ENCODE results near the gene PRRT2. TPM values are rescaled to one million over a fixed set of nuclear protein-coding genes. Genes with fewer than 3 reads are reported as not detected.

Gene PRRT2
- total RNA-seq, 1 donor, result 3.0 TPM

GRCh38 chr16:29863669-29863984 is 51.6 kb downstream of the PRRT2 start:
- DNase-seq (ENCODE audit: low read depth), result no peak
- no peak for TF ChIP-seq CTCF (IDR thresholded peaks at IDR 0.05; ENCODE audit: insufficient read depth, low read depth, low read length)
- peak overlapping the region; percentile 40 for H3K4me3 ChIP-seq (ENCODE audit: low read depth, low read length)

GRCh38 chr16:29864205-29864604 is 52.2 kb downstream of the PRRT2 start:
- H3K4me3 ChIP-seq (ENCODE audit: low read depth, low read length), result no peak overlapping the region
- no peak for DNase-seq (ENCODE audit: low read depth)
- TF ChIP-seq CTCF (IDR thresholded peaks at IDR 0.05; ENCODE audit: insufficient read depth, low read depth, low read length), result no peak

Small RNA genes within 50 kb of the gene (small RNA-seq; reads per million reads assigned to genes)
- not detected for gene AC009133.6
- gene AC120114.4, result not detected

Other genes with a start within 250 kb of the PRRT2 start
- not detected in 2 replicates for gene SPN, start 148.9 kb upstream of the PRRT2 start, total RNA-seq
- 95.3 and 123 TPM in 2 replicates for gene QPRT, start 133.0 kb upstream of the PRRT2 start, total RNA-seq
- not detected in 2 replicates for gene C16orf54, start 66.2 kb upstream of the PRRT2 start, total RNA-seq
- not detected in 2 replicates for gene ZG16, start 33.9 kb upstream of the PRRT2 start, total RNA-seq
- gene KIF22, start 21.4 kb upstream of the PRRT2 start, total RNA-seq, result 32.5 and 45.3 TPM in 2 replicates
- gene MAZ, start 5.7 kb upstream of the PRRT2 start, total RNA-seq, result 166 and 269 TPM in 2 replicates
- 20.3 and 20.7 TPM in 2 replicates for gene PAGR1, start 4.0 kb downstream of the PRRT2 start, total RNA-seq
- 211 and 250 TPM in 2 replicates for gene MVP, start 8.3 kb downstream of the PRRT2 start, total RNA-seq
- gene CDIPT, start 51.0 kb downstream of the PRRT2 start, total RNA-seq, result 60.9 and 84.6 TPM in 2 replicates
- 2.6 and 4.7 TPM in 2 replicates for gene SEZ6L2, start 87.4 kb downstream of the PRRT2 start, total RNA-seq
- 5.2 and 7.8 TPM in 2 replicates for gene ASPHD1, start 88.3 kb downstream of the PRRT2 start, total RNA-seq
- gene KCTD13, start 114.0 kb downstream of the PRRT2 start, total RNA-seq, result 8.2 and 10.0 TPM in 2 replicates
- gene TMEM219, start 149.9 kb downstream of the PRRT2 start, total RNA-seq, result 72.8 and 75.1 TPM in 2 replicates
- 48.0 and 63.9 TPM in 2 replicates for gene TAOK2, start 161.7 kb downstream of the PRRT2 start, total RNA-seq
- 4.7 and 6.8 TPM in 2 replicates for gene HIRIP3, start 183.4 kb downstream of the PRRT2 start, total RNA-seq
- gene INO80E, start 184.0 kb downstream of the PRRT2 start, total RNA-seq, result 25.9 and 31.2 TPM in 2 replicates
- under 0.01 and 0.32 TPM in 2 replicates for gene DOC2A, start 198.8 kb downstream of the PRRT2 start, total RNA-seq
- gene C16orf92, start 211.0 kb downstream of the PRRT2 start, total RNA-seq, result not detected in 2 replicates
- gene TLCD3B, start 219.1 kb downstream of the PRRT2 start, total RNA-seq, result 0.32 TPM in 1 of 2 replicates, not detected in the other

Measured in fibroblast of villous mesenchyme (primary cell).